ENCODE data around the gene AP2B1.
"Not testable (repeated sequence)": the region's sequence is repeated elsewhere in the genome, so short reads cannot be mapped to it uniquely, and the experiment has no call there.

DNA sequence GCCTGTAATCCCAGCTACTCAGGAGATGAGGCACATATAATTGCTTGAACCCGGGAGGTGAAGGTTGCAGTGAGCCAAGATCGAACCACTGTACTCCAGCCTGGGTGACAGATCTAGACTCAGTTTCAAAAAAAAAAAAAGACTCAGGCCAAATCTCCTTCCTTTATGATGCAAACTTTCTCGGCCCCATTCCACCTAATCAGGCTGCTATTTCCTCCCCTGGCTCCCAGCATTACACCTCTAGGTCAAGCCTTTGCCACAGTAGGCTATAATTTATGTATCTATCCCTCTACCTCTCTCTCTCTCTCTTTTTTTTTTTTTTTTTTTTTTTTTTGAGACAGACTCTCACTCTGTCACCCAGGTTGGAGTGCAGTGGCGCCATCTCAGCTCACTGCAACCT, 164.4 kb downstream of the AP2B1 start:
- TF ChIP-seq CTCF (IDR thresholded peaks at IDR 0.05; ENCODE audit: low read depth, low read length, poor library complexity, severe bottlenecking); EZH2phosphoT487 (IDR thresholded peaks at IDR 0.05; ENCODE audit: borderline replicate concordance, low read length): not testable (repeated sequence)

All from DOHH2 (cell line).